ENCODE measurements around the gene MAML3. TPM values are rescaled to one million over a fixed set of nuclear protein-coding genes. Genes with fewer than 3 reads are reported as not detected.

Gene MAML3
- total RNA-seq, 6 donors from 2014 or later: 9.6 to 31.4 (median 14.5) TPM

GRCh38 chr4:140183270-140183669 lies 29.3 kb upstream of the MAML3 start:
- Histone ChIP-seq H3K9me3 (no peaks in the 10 kb centered on the region), H3K4me1 (no peaks in the 10 kb centered on the region), H3K27me3 (no peaks in the 10 kb centered on the region), H3K4me3 (no peak overlapping the region), H3K36me3 (no peaks in the 10 kb centered on the region), H3K27ac (no peak overlapping the region)
- ATAC-seq (ENCODE audit: low FRiP score in 2 of 2) (no peak), DNase-seq (no peak)
- no peak for TF ChIP-seq CTCF (IDR thresholded peaks at IDR 0.05)
- no peak for TF ChIP-seq POLR2A (IDR thresholded peaks at IDR 0.05)
- no peak for TF ChIP-seq POLR2AphosphoS5 (IDR thresholded peaks at IDR 0.05)
- no peak for TF ChIP-seq EP300 (IDR thresholded peaks at IDR 0.05)
- 90 to 96% methylated on average over 2 of the region's 2 CpGs for WGBS, 2 donors

GRCh38 chr4:140180577-140180976 lies 26.6 kb upstream of the MAML3 start:
- Histone ChIP-seq H3K27ac (no peak overlapping the region), H3K9me3 (no peaks in the 10 kb centered on the region), H3K4me1 (no peaks in the 10 kb centered on the region), H3K27me3 (no peaks in the 10 kb centered on the region), H3K4me3 (no peak overlapping the region), H3K36me3 (no peaks in the 10 kb centered on the region)
- 93 to 94% methylated on average over 3 of the region's 3 CpGs for WGBS, 2 donors
- no peak for TF ChIP-seq POLR2AphosphoS5 (IDR thresholded peaks at IDR 0.05)
- TF ChIP-seq POLR2A (IDR thresholded peaks at IDR 0.05): no peak
- TF ChIP-seq CTCF (IDR thresholded peaks at IDR 0.05): no peak
- TF ChIP-seq EP300 (IDR thresholded peaks at IDR 0.05): no peak
- DNase-seq: no peak
- ATAC-seq (ENCODE audit: low FRiP score in 2 of 2): no peak

GRCh38 chr4:140176735-140177134 lies 22.8 kb upstream of the MAML3 start:
- no peaks in the 10 kb centered on the region for H3K9me3 ChIP-seq
- WGBS, 2 donors: 81 to 85% methylated on average over 3 of the region's 3 CpGs
- no peak for ATAC-seq (ENCODE audit: low FRiP score in 2 of 2)

GRCh38 chr4:140174543-140174942 lies 20.6 kb upstream of the MAML3 start:
- no peak for ATAC-seq (ENCODE audit: low FRiP score in 2 of 2)
- no peaks in the 10 kb centered on the region for H3K9me3 ChIP-seq
- H3K4me3 ChIP-seq: no peak overlapping the region
- no peak overlapping the region for H3K27ac ChIP-seq
- H3K27me3 ChIP-seq: no peaks in the 10 kb centered on the region
- no peak for TF ChIP-seq CTCF (IDR thresholded peaks at IDR 0.05)
- TF ChIP-seq POLR2A (IDR thresholded peaks at IDR 0.05): no peak
- no peak for TF ChIP-seq EP300 (IDR thresholded peaks at IDR 0.05)
- no peak for TF ChIP-seq POLR2AphosphoS5 (IDR thresholded peaks at IDR 0.05)
- WGBS, 2 donors: 60 to 80% methylated on average over 2 of the region's 2 CpGs
- DNase-seq: no peak
- H3K4me1 ChIP-seq: no peaks in the 10 kb centered on the region
- no peaks in the 10 kb centered on the region for H3K36me3 ChIP-seq

More at GRCh38 chr4:140176735-140177134, 22.8 kb upstream of the MAML3 start:
- Histone ChIP-seq H3K27me3 (no peaks in the 10 kb centered on the region), H3K27ac (no peak overlapping the region), H3K36me3 (no peaks in the 10 kb centered on the region), H3K4me1 (no peaks in the 10 kb centered on the region), H3K4me3 (no peak overlapping the region)
- TF ChIP-seq POLR2A (IDR thresholded peaks at IDR 0.05) (no peak), POLR2AphosphoS5 (IDR thresholded peaks at IDR 0.05) (no peak), EP300 (IDR thresholded peaks at IDR 0.05) (no peak), CTCF (IDR thresholded peaks at IDR 0.05) (no peak)
- no peak for DNase-seq

GRCh38 chr4:140172960-140173359 lies 19.0 kb upstream of the MAML3 start:
- Histone ChIP-seq H3K27ac (no peak overlapping the region), H3K4me1 (no peaks in the 10 kb centered on the region), H3K27me3 (no peaks in the 10 kb centered on the region), H3K36me3 (no peaks in the 10 kb centered on the region), H3K9me3 (no peaks in the 10 kb centered on the region), H3K4me3 (no peak overlapping the region)
- DNase-seq (no peak), ATAC-seq (ENCODE audit: low FRiP score in 2 of 2) (no peak)
- 74 to 79% methylated on average over 1 of the region's 1 CpG for WGBS, 2 donors
- no peak for TF ChIP-seq CTCF (IDR thresholded peaks at IDR 0.05)
- TF ChIP-seq POLR2A (IDR thresholded peaks at IDR 0.05): no peak

Data from upper lobe of left lung (tissue), 6 donors.